Measurements from ENCODE around the gene SFT2D1. TPM values are rescaled to one million over a fixed set of nuclear protein-coding genes. Genes with fewer than 3 reads are reported as not detected.

SFT2D1 gene
- total RNA-seq, 1 experiment from 2014 or later = 54.1 TPM

- H3K4me1 ChIP-seq (ENCODE audit: control insufficient read depth, insufficient read depth, low read length) = peaks cover 5% of the 10 kb centered on the region; the same call in 1 of the 2 replicates
- ChIA-PET POLR2A (no interaction called here), CTCF (no interaction called here)
- in situ Hi-C loops (cut with HindIII; ENCODE audit: low pct_unique_long_range_greater_than_20kb, low sequenced_read_pairs) (no loop called here), intact Hi-C loops (cut with micrococcal nuclease; ENCODE audit: unreplicated experiment) (no loop called here)
- no peaks in the 10 kb centered on the region for H3K27me3 ChIP-seq (ENCODE audit: control insufficient read depth, insufficient read depth, low read length)
- DNase-seq (ENCODE audit: low read depth, low spot score) (no peak), ATAC-seq (no peak)
- H3K27ac ChIP-seq (ENCODE audit: low read length) = no peak overlapping the region
- BruUV-seq (replicated peaks) = no TSS peak
- no peak overlapping the region for H3K4me3 ChIP-seq (ENCODE audit: low read depth in 2 of 2, low read length in 2 of 2)
- no peaks in the 10 kb centered on the region for H3K9me3 ChIP-seq (ENCODE audit: control insufficient read depth, insufficient read depth, low read depth, low read length)
- no peak for TF ChIP-seq TCF7L2 (IDR thresholded peaks at IDR 0.05; ENCODE audit: low read depth, low read length)
- no peak for TF ChIP-seq REST (IDR thresholded peaks at IDR 0.05; ENCODE audit: insufficient read depth in 1 of 2, low read depth in 2 of 2, low read length in 1 of 2)
- no peak for TF ChIP-seq SIN3A (IDR thresholded peaks at IDR 0.05; ENCODE audit: borderline replicate concordance, insufficient read depth, low read depth, low read length)
- TF ChIP-seq POLR2AphosphoS5 (IDR thresholded peaks at IDR 0.05; ENCODE audit: low read depth, low read length) = no peak
- TF ChIP-seq CTCF (IDR thresholded peaks at IDR 0.05) = no peak
- H3K36me3 ChIP-seq (ENCODE audit: control insufficient read depth, insufficient read depth, low read length) = peaks cover 7% of the 10 kb centered on the region; the same call in 1 of the 2 replicates
Observed at GRCh38 chr6:166338854-166339253, 3.5 kb downstream of the SFT2D1 start.

GRCh38 chr6:166336847-166337246, 5.5 kb downstream of the SFT2D1 start:
- ChIA-PET CTCF (interaction anchor here (0.6 kb wide), 1 partner anchor 438 kb away, joined by 7 read pairs; no protein-coding TSS in a partner anchor), POLR2A (no interaction called here)
- TF ChIP-seq POLR2AphosphoS5 (IDR thresholded peaks at IDR 0.05; ENCODE audit: low read depth, low read length) (no peak), CTCF (IDR thresholded peaks at IDR 0.05) (no peak), TCF7L2 (IDR thresholded peaks at IDR 0.05; ENCODE audit: low read depth, low read length) (no peak), REST (IDR thresholded peaks at IDR 0.05; ENCODE audit: insufficient read depth in 1 of 2, low read depth in 2 of 2, low read length in 1 of 2) (no peak), SIN3A (IDR thresholded peaks at IDR 0.05; ENCODE audit: borderline replicate concordance, insufficient read depth, low read depth, low read length) (no peak)
- H3K27me3 ChIP-seq (ENCODE audit: control insufficient read depth, insufficient read depth, low read length) = no peaks in the 10 kb centered on the region
- in situ Hi-C loops (cut with HindIII; ENCODE audit: low pct_unique_long_range_greater_than_20kb, low sequenced_read_pairs) = no loop called here
- ATAC-seq (no peak), DNase-seq (ENCODE audit: low read depth, low spot score) (no peak)
- intact Hi-C loops (cut with micrococcal nuclease; ENCODE audit: unreplicated experiment) = no loop called here
- no peaks in the 10 kb centered on the region for H3K4me1 ChIP-seq (ENCODE audit: control insufficient read depth, insufficient read depth, low read length)
- no peak overlapping the region for H3K27ac ChIP-seq (ENCODE audit: low read length)
- H3K4me3 ChIP-seq (ENCODE audit: low read depth in 2 of 2, low read length in 2 of 2) = no peak overlapping the region
- H3K36me3 ChIP-seq (ENCODE audit: control insufficient read depth, insufficient read depth, low read length) = peaks cover 1% of the 10 kb centered on the region; the same call in 1 of the 2 replicates
- no TSS peak for BruUV-seq (replicated peaks)
- H3K9me3 ChIP-seq (ENCODE audit: control insufficient read depth, insufficient read depth, low read depth, low read length) = no peaks in the 10 kb centered on the region

Measured in Panc1 (cell line).